Smooth muscle cell of the brain vasculature (primary cell): ENCODE measurements around the gene AP1S3.
"Not testable (repeated sequence)": the region's sequence is repeated elsewhere in the genome, so short reads cannot be mapped to it uniquely, and the experiment has no call there.

Source experiments
- DNase-seq: peaks from one replicate; pipeline ENCODE4 v3.0.0-alpha.2; 2012; ENCODE audit warnings: low read depth, low spot score

Gene AP1S3

DNA sequence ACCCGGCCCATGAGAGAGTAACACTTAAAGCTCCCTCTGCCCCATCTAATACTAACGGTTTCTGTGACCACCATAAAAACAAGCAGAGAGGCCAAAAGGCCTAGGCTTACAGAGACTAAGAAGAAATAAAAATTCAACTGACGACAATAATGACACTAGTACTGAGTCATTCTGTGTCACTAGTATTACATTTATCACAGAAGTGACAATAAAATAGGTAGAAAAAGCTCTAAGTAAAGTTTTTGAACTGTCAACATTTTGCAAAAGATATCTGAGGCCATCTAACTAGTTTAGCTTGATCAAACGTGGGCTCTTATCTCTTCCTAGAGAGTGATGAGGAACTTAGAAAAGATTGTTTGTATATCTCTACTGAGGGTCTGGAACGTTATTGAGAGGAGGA, 35.6 kb downstream of the AP1S3 start:
- DNase-seq: no peak

DNA sequence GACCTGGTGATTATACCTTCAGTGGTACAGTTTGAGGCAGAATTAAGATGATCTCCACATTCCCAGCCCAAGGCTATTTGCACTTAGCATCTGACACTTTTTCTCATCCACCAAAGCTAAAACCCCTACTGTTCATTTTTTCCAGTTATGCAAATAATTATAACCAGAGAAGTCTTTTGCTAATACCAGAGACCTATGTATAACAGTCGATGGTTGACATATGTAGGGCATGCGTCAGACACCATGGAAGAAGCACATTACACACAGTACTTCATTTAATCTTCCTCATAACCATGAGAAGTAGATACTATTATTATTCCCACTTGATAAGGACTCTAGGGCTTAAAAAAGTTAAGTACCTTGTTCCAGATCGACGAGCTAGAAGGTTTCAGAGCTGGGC, 36.5 kb downstream of the AP1S3 start:
- DNase-seq: no peak

DNA sequence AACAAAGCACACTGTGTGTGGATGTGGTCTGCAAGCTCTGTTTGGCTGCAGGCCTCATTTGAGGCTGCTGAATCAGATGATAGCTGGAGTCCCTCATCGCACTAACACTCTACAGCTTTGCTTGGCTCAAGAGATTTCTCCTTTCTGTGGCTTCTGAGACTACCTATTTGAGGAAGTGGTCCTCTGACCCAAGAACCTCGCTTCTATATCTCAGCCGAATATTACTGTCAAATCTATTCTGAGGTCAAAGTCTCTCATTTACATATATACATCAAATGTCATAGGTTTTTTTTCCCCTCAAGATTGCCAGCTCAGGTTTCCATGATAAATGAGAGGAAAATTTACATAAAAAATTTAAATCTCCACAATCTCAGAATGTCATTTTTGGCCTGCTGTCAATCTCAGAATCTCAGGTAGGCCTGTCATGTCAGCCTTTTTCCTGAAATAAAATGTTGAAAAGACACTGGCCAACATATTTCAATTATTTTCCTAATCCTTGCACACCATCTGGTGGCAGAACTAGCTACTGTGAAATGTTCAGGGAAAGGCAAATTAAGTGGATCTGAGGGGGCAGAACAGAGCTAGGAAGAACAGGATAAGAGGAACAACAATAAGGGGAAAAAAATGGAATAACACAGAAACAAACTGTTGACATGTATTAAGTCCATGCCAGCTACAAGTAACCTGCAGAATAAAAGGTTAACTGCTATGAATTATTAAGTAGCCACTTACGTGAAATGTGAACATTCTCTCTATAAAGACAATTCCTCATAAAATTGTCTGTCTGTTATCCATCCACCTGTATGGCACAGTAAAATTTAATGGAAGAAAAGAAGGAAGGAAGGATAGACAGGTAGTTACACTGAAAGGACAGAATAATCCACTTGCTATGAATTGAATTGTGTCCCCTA, 39.3 kb downstream of the AP1S3 start:
- no peak for DNase-seq

DNA sequence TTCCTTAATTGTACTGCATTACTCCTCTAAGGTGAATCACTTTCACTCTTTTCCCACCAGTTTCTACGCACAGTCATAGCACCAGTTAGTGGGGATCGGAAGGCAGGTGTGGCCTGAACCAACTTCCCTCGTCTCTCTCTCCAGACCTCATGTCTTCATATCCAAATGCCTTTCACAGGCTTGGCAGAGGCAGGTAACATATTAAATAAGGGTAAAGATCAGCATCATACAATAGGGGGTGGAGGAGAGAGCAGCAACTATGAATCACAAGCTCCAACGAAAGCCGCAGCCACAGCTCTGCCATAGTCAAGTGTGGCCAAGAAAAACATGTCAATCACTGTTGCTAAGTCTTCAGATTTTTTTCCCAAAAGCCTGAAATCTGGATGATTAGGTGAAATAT, 40.3 kb downstream of the AP1S3 start:
- no peak for DNase-seq

DNA sequence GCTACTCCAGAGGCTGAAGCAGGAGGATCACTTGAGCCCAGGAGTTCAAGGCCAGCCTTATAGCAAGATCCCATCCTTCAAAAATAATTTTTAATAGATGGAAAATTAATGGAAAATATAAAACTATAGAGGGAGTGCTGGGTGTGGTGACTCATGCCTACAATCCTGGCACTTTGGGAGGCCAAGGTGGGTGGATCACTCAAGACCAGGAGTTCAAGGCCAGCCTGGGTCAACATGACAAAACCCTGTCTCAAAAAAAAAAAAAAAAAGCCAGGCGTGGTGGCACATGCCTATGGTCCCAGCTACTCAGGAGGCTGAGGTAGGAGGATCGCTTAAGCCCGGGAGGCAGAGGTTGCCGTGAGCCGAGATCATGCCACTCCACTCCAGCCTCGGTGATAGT, 48.0 kb downstream of the AP1S3 start:
- no peak for DNase-seq

DNA sequence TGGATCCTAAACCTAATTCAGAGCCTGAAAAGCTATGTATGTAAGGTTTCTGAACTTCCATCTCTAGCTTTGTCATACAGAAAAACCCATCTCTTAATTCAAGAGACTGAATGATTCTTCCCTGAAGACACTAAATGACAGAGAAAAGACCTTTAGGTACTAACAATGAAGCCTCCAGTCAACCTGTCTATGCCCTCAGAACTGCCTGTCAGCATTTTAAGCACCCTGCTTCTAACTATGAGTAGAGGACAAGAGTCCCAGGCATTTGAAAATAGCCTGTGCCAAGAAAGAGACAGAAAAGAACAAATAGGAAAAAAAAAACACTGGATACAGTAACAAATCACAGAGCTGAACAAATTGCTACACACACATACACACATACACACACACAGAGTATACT, 48.6 kb downstream of the AP1S3 start:
- DNase-seq: no peak

DNA sequence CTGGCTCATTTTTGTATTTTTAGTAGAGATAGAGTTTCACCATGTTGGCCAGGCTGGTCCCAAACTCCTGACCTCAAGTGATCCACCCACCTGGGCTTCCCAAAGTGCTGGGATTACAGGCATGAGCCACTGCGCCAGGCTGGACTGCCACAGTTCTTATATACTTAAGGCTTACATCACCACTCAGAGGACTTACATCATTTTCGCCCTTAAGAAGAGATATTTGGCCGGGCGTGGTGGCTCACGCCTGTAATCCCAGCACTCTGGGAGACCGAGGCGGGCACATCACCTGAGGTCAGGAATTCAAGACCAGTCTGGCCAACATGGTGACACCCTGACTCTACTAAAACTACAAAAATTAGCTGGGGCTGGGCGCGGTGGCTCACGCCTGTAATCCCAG, 49.3 kb downstream of the AP1S3 start:
- not testable (repeated sequence) for DNase-seq

DNA sequence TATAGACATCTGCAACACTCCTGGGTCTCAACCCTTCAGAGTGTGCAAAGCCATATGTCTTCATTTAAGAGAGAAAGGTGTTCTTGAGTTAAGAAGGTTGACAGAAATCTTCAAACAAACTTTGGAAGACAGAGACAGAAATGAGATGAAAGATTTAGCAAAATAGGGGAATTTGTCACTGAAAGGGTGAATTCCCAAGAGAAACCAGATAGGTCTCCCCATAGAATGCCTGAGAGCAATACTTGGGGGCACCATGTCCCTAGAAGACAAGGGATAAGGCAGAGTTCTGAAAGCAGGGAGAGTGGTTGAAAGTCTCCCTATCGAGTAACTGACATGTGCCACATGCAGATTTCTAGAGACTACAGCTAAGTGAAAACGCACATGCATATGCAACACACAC, 50.0 kb downstream of the AP1S3 start:
- DNase-seq: no peak

DNA sequence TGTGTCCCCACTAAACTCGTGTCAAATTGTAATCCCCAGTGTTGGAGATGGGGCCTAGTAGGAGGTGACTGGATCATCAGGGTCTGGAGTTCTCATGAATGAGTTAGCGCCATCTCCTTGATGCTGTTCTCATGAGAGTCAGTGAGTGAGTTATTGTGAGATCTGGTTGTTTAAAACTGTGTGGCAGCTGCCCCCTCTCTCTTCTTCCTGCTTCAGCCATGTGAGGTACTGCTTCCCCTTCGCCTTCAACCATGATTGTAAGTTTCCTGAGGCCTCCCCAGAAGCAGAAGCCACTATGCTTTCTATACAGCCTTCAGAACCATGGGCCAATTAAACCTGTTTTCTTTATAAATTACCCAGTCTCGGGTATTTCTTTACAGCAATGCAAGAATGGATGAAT, 50.4 kb downstream of the AP1S3 start:
- DNase-seq: no peak

DNA sequence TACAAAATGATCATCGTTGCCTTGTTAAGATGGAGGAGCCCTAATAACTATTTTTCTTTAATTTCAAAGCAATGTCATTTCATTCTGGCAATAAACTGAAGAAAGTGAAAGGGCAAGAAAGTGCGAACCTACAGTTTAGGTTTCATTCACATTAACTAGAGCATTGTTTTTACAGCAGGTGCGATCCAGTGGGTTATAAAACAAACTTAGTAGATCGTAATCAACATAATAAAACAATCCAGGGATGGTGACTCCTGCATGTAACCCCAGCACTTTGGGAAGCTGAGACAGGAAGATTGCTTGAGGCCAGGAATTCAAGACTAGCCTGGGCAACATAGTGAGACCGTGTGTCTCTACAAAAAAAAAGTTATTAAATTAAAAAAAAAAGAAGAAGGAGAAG, 51.1 kb downstream of the AP1S3 start:
- DNase-seq: no peak

DNA sequence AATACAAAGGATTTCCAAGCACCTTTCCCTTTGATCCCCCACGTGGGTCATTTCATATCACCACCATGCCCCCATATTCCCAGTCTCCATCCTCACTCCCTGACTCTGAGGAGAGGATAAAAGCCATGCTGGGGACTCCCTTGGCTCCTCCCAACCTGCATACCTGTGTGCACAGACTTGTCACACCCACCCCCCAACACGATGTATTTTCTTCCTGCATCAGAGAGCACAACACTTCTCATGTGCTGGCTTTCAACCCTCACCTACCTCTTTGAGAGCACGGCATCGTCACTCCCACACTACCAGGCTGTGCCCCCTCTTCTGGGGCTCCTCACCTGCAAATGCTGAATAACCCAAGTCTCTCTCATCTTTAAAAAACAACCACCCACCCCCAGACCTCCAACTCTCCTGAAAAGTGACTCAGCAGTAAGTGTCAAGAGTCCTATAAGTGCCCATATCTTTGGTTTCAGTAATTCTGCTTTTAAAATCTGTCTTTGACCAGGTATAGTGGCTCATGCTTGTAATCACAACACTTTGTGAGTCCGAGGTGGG, 53.1 kb downstream of the AP1S3 start:
- DNase-seq: no peak

DNA sequence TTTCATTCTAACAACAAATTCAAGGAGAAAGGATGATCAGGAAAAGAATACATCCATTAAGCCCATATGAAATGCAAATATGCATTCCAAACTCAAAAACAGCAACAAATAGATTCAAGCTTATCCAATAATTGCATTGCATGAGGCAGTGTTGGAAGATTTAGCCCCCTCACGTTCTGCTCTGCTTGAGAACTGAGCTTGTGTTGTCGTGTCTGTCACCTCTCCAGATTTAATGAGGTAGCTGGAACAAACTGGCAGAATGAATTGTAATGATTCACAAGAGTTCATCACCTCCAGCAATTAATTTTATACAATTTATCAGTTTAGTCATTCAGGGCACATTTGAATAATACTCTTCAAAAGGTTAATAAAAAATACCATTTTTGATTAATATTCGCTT, 54.8 kb downstream of the AP1S3 start:
- DNase-seq: no peak

DNA sequence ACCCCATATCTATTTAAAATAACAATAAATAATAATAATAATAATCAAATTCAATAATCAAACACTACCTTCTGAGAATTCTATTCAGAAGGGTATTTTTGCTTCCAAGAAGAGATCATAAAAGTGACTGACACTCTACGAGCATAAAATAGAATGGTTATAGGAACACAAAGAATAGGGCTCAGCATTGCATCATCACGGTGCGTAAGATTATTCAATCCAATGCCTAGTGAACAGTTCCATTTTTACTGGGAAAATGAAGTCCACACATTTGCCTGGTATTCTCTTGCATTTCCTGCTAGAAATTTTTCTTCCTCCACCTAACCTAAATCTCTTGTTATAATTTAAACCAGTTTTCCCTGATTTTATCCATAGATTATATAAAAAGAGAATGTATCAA, 55.8 kb downstream of the AP1S3 start:
- no peak for DNase-seq

DNA sequence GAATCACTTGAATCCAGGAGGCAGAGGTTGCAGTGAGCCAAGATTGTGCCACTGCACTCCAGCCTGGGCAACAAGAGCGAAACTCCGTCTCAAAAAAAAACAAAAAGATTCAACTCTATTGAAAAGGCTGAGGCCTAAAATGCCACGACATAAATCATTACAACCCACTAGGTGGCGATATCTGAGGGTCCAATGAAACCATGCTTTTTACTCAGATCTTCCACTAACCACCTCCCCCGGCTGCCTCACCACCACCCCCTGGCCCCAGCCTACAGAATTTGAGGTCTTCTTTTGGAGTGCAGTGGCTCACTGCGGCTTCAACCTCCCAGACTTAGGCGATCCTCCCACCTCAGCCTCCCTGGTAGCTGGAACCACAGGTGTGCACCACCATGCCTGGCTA, 57.5 kb downstream of the AP1S3 start:
- no peak for DNase-seq

DNA sequence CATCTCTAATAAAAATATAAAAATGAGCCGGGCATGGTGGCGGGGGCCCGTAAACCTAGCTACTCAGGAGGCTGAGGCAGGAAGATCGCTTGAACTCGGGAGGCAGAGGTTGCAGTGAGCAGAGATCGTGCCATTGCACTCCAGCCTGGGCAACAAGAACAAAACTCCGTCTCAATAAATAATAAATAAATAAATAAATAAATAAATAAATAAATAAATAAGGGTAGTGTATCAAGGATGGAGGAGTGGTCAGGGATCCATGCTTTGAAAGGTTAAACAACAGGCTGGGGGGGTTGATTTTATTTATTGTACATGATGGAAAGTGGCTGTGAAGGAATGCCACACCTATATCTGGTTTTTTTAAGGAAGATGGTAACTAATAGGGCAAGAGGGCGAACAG, 63.2 kb downstream of the AP1S3 start:
- no peak for DNase-seq

DNA sequence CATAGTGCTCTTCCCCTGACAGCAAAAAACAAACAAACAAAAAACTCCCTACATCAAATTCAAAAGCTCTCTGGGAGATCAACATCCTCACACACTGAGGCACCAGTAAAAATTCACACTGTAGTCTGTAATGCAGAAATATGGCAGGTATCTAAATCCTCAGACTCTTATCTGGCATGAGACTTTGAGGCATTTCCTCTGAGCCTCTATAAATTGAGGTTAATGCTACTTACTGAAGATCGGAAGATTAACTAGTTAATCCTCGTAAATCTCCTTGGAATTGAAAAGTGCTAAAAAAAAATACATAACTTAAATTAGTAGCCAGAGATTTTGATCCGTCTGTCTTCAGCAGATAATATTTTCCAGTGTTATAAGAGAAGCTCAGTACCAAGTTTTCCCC, 65.0 kb downstream of the AP1S3 start:
- DNase-seq: no peak

DNA sequence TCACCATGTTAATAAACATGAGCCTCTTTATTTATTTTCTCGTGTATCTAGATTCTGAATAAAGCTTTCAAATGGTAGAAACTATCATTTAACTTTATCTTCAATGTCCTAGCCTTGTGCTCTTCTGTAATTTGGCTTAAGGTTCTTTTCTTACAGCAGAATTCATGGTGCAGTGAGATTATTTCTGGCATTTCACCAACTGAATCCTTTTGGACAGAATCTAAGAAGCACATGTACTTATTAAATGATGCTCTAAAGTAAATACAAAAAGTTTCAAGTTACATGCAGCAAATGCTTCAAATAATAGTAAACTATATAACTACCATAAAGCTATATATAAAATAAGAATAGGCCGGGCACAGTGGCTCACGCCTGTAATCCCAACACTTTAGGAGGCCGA, 65.9 kb downstream of the AP1S3 start:
- no peak for DNase-seq

DNA sequence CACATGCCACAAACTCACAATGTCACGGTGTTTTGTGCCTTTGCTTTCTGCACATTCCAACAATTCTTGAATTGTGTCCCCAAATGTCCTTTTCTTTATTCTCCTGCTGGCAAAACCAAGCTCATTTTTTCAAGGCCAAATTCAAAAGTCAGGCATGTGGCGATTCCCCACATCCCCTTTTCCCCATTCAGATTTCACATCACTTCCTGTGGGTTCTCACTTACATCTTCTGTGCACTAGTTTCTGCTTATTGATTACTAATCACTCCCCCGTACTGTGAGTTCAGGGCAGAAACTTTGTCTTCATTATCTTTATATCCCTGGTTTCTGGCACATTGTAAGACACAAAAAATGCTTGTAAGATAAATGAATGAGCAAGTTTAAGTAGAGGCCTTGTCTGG, 69.2 kb downstream of the AP1S3 start:
- DNase-seq: no peak

DNA sequence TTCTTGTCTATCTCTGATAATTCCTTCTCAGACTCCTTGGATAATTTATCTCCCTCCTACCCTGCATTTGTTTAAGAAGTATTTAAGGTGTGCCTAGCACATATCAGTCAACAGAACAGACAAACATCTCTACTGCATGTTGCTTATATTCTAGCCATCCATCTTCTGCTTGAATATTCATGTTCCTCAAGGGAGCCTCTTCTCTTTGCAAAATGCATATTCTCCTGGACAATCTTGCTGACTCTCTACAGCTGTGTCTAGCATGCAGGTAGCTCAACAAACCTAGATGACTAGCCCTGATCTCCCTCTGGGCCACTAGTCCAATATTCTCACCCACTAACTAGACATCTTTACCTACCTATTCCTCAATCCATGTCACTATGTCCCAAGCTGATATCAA, 70.0 kb downstream of the AP1S3 start:
- no peak for DNase-seq

DNA sequence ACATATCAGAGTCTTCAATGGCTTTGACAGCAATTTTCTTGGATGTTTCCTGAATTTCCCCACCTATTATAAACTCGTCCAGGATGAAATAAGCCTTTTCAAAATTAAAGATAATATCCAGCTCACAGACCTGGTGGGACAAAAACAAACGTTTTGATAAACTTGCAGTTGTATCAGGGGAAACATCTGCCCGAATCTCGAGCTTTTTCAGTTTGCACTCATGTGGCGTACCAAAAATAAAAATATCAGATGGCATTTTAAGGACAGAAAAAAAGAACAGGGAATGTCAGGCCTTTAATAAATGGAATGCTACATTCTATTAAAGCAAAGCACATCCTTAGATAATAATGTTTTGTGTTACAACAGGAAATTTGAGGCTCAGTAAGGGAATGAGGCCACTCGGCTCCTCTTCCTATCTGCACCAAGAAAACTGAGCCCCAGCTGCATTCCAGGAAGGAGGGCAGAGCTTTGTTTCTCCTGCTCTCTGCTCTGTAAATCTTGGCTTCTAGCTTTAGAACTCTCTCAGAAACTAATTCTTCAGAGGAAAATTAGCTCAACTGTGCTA, 72.1 kb downstream of the AP1S3 start:
- DNase-seq: no peak

DNA sequence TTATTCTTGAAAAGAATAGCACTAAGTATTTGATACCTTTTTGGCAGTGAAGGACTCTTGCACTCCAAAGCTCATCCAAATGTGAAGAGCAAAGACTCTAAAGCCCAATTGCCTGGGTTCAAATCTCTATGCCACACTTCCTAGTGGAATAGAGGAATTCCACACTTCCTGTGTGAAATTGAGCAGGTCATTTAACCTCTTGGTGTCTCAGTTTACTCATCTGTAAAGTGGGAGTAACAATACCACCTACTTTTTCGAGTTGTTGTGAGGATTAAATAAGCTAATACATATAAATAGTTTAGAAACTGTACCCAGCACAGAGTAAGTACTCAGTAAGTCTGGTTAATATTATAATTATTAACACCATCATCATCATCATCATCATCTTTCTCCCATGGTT, 72.6 kb downstream of the AP1S3 start:
- no peak for DNase-seq

DNA sequence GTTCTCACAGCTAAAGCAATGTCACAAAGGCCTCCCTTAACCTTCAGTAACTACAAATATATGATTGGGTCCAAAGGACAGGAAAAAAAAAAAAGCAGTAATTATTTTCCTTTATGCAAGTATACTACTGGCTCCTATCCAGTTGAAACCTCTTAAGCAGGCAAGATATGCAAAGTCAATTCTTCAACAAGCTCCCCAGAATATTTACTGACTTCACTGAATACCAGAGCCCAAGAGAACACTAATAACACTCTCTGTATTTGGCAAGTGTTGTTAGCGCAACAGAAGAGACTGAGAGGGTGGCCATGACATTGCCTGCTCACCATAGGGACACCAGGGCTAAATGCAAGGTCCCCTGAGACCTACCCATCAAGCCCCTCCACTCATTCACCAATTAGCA, 74.5 kb downstream of the AP1S3 start:
- no peak for DNase-seq

DNA sequence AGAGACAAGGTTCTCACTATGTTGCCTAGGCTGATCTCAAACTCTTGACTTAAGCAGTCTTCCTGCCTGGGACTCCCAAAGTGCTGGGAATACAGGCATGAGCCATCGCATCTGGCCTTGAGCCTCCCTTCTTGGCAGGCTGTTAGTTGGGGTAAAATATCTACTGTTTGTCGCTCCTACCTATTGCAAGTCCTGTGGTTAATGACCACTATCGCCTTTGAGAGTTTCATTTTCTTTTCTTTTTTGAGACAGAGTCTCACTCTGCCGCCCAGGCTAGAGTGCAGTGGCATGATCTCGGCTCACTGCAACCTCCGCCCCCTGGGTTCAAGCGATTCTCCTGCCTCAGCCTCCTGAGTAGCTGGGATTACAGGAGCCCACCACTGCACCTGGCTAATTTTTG, 75.6 kb downstream of the AP1S3 start:
- not testable (repeated sequence) for DNase-seq
